ENCODE measurements around the gene TEDC2. TPM values are rescaled to one million over a fixed set of nuclear protein-coding genes. Genes with fewer than 3 reads are reported as not detected.

Gene TEDC2
- total and polyA plus RNA-seq, 10 of the 15 experiments (the other 5 are each of a cell fraction or from before 2014, with no cell fraction given) = 0.23 to 47.9 (median 19.1) TPM

DNA sequence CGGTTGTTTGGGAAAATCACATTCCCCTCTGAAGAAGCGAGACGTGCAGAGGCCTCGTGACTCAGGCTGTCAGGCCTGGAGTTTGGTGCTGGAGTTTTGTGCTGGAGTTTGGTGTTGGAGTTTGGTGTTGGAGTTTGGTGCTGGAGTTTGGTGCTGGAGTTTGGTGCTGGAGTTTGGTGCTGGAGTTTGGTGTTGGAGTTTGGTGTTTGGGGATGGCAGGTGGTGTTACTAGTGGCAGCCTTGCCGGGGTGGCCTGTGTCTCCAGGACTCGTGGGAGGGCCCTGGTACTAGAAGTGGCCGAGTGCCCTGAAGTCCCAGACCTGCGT, 27.6 kb downstream of the TEDC2 start (continued):
- TF ChIP-seq, protein P1, sequence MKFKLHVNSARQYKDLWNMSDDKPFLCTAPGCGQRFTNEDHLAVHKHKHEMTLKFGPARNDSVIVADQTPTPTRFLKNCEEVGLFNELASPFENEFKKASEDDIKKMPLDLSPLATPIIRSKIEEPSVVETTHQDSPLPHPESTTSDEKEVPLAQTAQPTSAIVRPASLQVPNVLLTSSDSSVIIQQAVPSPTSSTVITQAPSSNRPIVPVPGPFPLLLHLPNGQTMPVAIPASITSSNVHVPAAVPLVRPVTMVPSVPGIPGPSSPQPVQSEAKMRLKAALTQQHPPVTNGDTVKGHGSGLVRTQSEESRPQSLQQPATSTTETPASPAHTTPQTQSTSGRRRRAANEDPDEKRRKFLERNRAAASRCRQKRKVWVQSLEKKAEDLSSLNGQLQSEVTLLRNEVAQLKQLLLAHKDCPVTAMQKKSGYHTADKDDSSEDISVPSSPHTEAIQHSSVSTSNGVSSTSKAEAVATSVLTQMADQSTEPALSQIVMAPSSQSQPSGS (IDR thresholded peaks at IDR 0.05; ENCODE audit: low read length) = no peak
- TF ChIP-seq CHD2 (IDR thresholded peaks at IDR 0.05; ENCODE audit: borderline replicate concordance, low read depth, low read length) = no peak

DNA sequence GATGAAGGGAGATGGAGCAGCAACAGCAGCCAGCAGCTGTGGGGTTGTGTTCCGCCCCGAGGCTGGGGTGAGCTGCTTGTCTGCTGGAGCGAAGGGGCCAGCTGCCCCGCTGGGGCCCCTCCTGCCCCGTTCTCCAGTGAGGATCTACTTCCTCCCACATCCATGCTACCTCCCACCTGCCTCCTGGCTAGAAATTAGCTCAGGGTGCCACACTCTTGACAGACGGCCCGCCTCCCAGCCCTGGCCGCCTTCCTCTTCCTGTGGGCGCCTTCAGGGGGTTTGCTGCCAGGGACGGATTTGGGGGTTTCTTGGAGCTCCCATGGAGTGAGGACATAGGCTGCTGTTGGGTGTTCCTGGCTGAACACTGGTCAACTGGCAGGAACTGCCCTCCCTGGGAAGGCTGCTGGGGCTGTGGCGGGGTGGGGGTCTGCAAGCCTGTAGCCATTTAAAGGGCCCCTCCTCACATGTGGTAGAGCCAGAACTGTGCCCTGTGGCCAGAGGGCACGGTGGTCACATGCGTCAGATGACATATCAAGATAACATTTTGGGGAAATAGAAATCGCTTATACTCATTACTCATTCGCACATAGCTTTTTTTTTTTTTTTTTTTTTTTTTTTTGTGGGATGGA, 28.1 kb downstream of the TEDC2 start:
- ChIA-PET RAD21 (ENCODE audit: unreplicated experiment) (interaction anchor here (0.9 to 3.8 kb wide), 4 partner anchors 10 to 58 kb away, joined by 4 to 21 read pairs (median 11); partner anchors contain the start of genes CCNF, NTN3 and TEDC2), SMC1A (ENCODE audit: uncharacterized antibody, unreplicated experiment) (interaction anchor here (0.5 to 1.5 kb wide), 6 partner anchors 9 to 191 kb away, joined by 3 to 4 read pairs (median 3); no protein-coding TSS in a partner anchor), CTCF (interaction anchor here (0.7 to 4.1 kb wide), 8 partner anchors 11 to 293 kb away, joined by 3 to 39 read pairs (median 4); partner anchors contain the start of genes ABCA3, CCNF and TBC1D24), POLR2A (interaction anchor here (0.6 to 3.4 kb wide), 7 partner anchors 9 to 328 kb away, joined by 3 to 10 read pairs (median 5); partner anchors contain the start of gene CCNF)
- no peak for DNase-seq (ENCODE audit: low read depth, low spot score)
- Histone ChIP-seq H3K4me3 (no peak overlapping the region), H2AFZ (ENCODE audit: control insufficient read depth, low read depth, low read length) (no peak overlapping the region), H3K4me1 (ENCODE audit: control insufficient read depth, insufficient read depth, low read length) (peaks cover 16% of the 10 kb centered on the region), H3K27me3 (replicated peaks in 1 of 2; ENCODE audit: control insufficient read depth in 2 of 2, insufficient read depth in 2 of 2, low read length in 1 of 2) (no peaks in the 10 kb centered on the region), H3K27ac (ENCODE audit: control insufficient read depth, insufficient read depth) (no peak overlapping the region), H3K9ac (ENCODE audit: control insufficient read depth, insufficient read depth, low read length) (no peak overlapping the region), H4K20me1 (ENCODE audit: control insufficient read depth, insufficient read depth) (no peaks in the 10 kb centered on the region), H3K4me2 (ENCODE audit: control insufficient read depth, insufficient read depth) (no peak overlapping the region), H3K79me2 (ENCODE audit: control insufficient read depth, insufficient read depth, low read length) (no peaks in the 10 kb centered on the region), H3K36me3 (ENCODE audit: control insufficient read depth in 2 of 2, insufficient read depth in 2 of 2, low read length in 1 of 2) (no peaks in the 10 kb centered on the region; a peak in 1 of 4 replicates), H3K9me3 (replicated peaks; ENCODE audit: control insufficient read depth, insufficient read depth, low read length) (no peaks in the 10 kb centered on the region)
- in situ Hi-C loops (cut with MboI) = no loop called here
- WGBS (ENCODE audit: insufficient coverage, insufficient replicate concordance, low lambda C conversion rate, missing lambda C conversion rate) = 90% methylated on average over 15 of the region's 15 CpGs
- ATAC-seq = no peak
- intact Hi-C loops (cut with micrococcal nuclease; ENCODE audit: unreplicated experiment) = loop anchor here (5.0 kb wide), 1 partner anchor 146 kb away; the partner anchor contains the start of gene ABCA3
- TF ChIP-seq, protein P2, sequence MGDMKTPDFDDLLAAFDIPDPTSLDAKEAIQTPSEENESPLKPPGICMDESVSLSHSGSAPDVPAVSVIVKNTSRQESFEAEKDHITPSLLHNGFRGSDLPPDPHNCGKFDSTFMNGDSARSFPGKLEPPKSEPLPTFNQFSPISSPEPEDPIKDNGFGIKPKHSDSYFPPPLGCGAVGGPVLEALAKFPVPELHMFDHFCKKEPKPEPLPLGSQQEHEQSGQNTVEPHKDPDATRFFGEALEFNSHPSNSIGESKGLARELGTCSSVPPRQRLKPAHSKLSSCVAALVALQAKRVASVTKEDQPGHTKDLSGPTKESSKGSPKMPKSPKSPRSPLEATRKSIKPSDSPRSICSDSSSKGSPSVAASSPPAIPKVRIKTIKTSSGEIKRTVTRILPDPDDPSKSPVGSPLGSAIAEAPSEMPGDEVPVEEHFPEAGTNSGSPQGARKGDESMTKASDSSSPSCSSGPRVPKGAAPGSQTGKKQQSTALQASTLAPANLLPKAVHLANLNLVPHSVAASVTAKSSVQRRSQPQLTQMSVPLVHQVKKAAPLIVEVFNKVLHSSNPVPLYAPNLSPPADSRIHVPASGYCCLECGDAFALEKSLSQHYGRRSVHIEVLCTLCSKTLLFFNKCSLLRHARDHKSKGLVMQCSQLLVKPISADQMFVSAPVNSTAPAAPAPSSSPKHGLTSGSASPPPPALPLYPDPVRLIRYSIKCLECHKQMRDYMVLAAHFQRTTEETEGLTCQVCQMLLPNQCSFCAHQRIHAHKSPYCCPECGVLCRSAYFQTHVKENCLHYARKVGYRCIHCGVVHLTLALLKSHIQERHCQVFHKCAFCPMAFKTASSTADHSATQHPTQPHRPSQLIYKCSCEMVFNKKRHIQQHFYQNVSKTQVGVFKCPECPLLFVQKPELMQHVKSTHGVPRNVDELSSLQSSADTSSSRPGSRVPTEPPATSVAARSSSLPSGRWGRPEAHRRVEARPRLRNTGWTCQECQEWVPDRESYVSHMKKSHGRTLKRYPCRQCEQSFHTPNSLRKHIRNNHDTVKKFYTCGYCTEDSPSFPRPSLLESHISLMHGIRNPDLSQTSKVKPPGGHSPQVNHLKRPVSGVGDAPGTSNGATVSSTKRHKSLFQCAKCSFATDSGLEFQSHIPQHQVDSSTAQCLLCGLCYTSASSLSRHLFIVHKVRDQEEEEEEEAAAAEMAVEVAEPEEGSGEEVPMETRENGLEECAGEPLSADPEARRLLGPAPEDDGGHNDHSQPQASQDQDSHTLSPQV (IDR thresholded peaks at IDR 0.05) = no peak
- TF ChIP-seq, protein P3, sequence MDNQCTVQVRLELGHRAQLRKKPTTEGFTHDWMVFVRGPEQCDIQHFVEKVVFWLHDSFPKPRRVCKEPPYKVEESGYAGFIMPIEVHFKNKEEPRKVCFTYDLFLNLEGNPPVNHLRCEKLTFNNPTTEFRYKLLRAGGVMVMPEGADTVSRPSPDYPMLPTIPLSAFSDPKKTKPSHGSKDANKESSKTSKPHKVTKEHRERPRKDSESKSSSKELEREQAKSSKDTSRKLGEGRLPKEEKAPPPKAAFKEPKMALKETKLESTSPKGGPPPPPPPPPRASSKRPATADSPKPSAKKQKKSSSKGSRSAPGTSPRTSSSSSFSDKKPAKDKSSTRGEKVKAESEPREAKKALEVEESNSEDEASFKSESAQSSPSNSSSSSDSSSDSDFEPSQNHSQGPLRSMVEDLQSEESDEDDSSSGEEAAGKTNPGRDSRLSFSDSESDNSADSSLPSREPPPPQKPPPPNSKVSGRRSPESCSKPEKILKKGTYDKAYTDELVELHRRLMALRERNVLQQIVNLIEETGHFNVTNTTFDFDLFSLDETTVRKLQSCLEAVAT (IDR thresholded peaks at IDR 0.05) = 0 out of 2 replicates have a peak, but pooled peaks have one; percentile 25
- TF ChIP-seq ZBED1 (IDR thresholded peaks at IDR 0.05; ENCODE audit: borderline replicate concordance) = no peak
- no peak for TF ChIP-seq KLF5 (IDR thresholded peaks at IDR 0.05; ENCODE audit: partially characterized antibody)
- BruUV-seq (replicated peaks) = no TSS peak
- no peak for FAIRE-seq

Measured in GM12878 (cell line).